ENCODE results near the gene VDR.

DNA sequence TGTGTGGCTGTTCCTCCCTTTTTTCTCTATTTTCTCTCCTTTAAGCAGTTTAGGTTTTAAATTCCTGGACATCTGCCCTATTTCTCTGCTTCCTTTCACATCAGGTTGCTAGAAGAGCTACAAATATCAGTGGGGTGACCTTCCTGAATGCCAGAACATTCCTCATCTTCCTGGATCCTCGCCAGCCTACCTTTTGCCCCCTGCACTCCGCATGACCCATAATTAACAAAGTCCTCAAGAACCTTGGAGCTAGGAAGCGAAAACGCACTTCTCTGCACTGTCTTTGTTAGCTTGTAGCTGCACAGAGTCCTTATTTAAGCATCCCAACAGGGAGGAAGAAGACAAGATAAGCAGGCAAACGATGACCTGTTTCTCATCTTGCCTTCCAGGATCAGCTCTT is 30.5 kb downstream of the VDR start:
- TF ChIP-seq EP300 (conservative IDR thresholded peaks at IDR 0.05; ENCODE audit: poor library complexity, severe bottlenecking) (no peak), POLR2AphosphoS5 (IDR thresholded peaks at IDR 0.05) (no peak), CTCF (IDR thresholded peaks at IDR 0.05; ENCODE audit: poor library complexity, severe bottlenecking) (no peak), MXI1 (conservative IDR thresholded peaks at IDR 0.05; ENCODE audit: poor library complexity, severe bottlenecking) (no peak), SMC3 (conservative IDR thresholded peaks at IDR 0.05; ENCODE audit: poor library complexity) (no peak), RAD21 (conservative IDR thresholded peaks at IDR 0.05) (no peak), EZH2 (IDR thresholded peaks at IDR 0.05; ENCODE audit: borderline replicate concordance, insufficient read depth, low read length, poor library complexity, severe bottlenecking) (no peak)
